Right forelimb (tissue), 1 donor: ENCODE results near the gene PRKAA1.
"Not testable (repeated sequence)": the region's sequence is repeated elsewhere in the genome, so short reads cannot be mapped to it uniquely, and the experiment has no call there.

Experiments used
- DNase-seq: peaks from one replicate; pipeline ENCODE4 v3.0.0-alpha.2; 2018

Gene PRKAA1

GRCh38 chr5:40720069-40720468 lies 78.1 kb downstream of the PRKAA1 start:
- no peak for DNase-seq

GRCh38 chr5:40717281-40717680 lies 80.9 kb downstream of the PRKAA1 start:
- DNase-seq: no peak

GRCh38 chr5:40716590-40716989 lies 81.6 kb downstream of the PRKAA1 start:
- no peak for DNase-seq

GRCh38 chr5:40716000-40716399 lies 82.2 kb downstream of the PRKAA1 start:
- DNase-seq: no peak

- no peak for DNase-seq
Observed at GRCh38 chr5:40714001-40714400, 84.2 kb downstream of the PRKAA1 start.

- not testable (repeated sequence) for DNase-seq
Observed at GRCh38 chr5:40710575-40710974, 87.6 kb downstream of the PRKAA1 start.
